ENCODE measurements around the gene KLF16. TPM values are rescaled to one million over a fixed set of nuclear protein-coding genes. Genes with fewer than 3 reads are reported as not detected.
"Not testable (repeated sequence)": the region's sequence is repeated elsewhere in the genome, so short reads cannot be mapped to it uniquely, and the experiment has no call there.

The KLF16 gene
- total and polyA plus RNA-seq, 10 of the 15 experiments (the other 5 are each of a cell fraction or from before 2014, with no cell fraction given) = 0.03 to 41.2 (median 2.6) TPM

DNA sequence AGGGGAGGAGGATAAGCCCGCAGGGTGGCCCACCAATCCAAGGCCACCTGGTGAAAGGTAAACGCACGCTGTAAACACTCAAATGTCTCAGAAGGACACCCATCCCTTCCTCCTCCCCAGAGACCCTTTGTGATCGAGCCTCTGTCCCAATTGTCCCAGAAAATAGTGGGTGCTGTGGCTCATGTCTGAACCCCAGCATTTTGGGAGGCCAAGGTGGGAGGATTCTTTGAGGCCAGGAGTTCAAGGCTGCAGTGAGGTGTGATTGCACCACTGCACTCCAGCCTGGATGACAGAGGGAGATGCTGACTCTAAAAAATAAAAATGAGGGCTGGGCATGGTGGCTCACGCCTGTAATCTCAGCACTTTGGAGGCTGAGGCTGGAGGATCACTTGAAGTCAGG lies 25.0 kb upstream of the KLF16 start (continued):
- TF ChIP-seq, protein P1, sequence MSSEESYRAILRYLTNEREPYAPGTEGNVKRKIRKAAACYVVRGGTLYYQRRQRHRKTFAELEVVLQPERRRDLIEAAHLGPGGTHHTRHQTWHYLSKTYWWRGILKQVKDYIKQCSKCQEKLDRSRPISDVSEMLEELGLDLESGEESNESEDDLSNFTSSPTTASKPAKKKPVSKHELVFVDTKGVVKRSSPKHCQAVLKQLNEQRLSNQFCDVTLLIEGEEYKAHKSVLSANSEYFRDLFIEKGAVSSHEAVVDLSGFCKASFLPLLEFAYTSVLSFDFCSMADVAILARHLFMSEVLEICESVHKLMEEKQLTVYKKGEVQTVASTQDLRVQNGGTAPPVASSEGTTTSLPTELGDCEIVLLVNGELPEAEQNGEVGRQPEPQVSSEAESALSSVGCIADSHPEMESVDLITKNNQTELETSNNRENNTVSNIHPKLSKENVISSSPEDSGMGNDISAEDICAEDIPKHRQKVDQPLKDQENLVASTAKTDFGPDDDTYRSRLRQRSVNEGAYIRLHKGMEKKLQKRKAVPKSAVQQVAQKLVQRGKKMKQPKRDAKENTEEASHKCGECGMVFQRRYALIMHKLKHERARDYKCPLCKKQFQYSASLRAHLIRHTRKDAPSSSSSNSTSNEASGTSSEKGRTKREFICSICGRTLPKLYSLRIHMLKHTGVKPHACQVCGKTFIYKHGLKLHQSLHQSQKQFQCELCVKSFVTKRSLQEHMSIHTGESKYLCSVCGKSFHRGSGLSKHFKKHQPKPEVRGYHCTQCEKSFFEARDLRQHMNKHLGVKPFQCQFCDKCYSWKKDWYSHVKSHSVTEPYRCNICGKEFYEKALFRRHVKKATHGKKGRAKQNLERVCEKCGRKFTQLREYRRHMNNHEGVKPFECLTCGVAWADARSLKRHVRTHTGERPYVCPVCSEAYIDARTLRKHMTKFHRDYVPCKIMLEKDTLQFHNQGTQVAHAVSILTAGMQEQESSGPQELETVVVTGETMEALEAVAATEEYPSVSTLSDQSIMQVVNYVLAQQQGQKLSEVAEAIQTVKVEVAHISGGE (CRISPR knock-in tag; IDR thresholded peaks at IDR 0.05) = no peak
- TF ChIP-seq JUND (IDR thresholded peaks at IDR 0.05; ENCODE audit: low read depth, low read length) = no peak
- TF ChIP-seq, protein P2, sequence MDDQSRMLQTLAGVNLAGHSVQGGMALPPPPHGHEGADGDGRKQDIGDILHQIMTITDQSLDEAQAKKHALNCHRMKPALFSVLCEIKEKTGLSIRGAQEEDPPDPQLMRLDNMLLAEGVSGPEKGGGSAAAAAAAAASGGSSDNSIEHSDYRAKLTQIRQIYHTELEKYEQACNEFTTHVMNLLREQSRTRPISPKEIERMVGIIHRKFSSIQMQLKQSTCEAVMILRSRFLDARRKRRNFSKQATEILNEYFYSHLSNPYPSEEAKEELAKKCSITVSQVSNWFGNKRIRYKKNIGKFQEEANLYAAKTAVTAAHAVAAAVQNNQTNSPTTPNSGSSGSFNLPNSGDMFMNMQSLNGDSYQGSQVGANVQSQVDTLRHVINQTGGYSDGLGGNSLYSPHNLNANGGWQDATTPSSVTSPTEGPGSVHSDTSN (IDR thresholded peaks at IDR 0.05; ENCODE audit: insufficient replicate concordance, low read depth, low read length) = no peak
- no peak for TF ChIP-seq SMAD5 (IDR thresholded peaks at IDR 0.05; ENCODE audit: low read depth)
- TF ChIP-seq, protein P3, sequence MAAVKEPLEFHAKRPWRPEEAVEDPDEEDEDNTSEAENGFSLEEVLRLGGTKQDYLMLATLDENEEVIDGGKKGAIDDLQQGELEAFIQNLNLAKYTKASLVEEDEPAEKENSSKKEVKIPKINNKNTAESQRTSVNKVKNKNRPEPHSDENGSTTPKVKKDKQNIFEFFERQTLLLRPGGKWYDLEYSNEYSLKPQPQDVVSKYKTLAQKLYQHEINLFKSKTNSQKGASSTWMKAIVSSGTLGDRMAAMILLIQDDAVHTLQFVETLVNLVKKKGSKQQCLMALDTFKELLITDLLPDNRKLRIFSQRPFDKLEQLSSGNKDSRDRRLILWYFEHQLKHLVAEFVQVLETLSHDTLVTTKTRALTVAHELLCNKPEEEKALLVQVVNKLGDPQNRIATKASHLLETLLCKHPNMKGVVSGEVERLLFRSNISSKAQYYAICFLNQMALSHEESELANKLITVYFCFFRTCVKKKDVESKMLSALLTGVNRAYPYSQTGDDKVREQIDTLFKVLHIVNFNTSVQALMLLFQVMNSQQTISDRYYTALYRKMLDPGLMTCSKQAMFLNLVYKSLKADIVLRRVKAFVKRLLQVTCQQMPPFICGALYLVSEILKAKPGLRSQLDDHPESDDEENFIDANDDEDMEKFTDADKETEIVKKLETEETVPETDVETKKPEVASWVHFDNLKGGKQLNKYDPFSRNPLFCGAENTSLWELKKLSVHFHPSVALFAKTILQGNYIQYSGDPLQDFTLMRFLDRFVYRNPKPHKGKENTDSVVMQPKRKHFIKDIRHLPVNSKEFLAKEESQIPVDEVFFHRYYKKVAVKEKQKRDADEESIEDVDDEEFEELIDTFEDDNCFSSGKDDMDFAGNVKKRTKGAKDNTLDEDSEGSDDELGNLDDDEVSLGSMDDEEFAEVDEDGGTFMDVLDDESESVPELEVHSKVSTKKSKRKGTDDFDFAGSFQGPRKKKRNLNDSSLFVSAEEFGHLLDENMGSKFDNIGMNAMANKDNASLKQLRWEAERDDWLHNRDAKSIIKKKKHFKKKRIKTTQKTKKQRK (IDR thresholded peaks at IDR 0.05; ENCODE audit: low read depth, low read length) = no peak
- no peak for TF ChIP-seq SUZ12 (IDR thresholded peaks at IDR 0.05; ENCODE audit: unreplicated experiment)
- no peak for TF ChIP-seq ZZZ3 (IDR thresholded peaks at IDR 0.05; ENCODE audit: control insufficient read depth, insufficient read length, low read depth)
- no peak for TF ChIP-seq RCOR1 (conservative IDR thresholded peaks at IDR 0.05; ENCODE audit: low read depth, low read length)
- TF ChIP-seq MYB (IDR thresholded peaks at IDR 0.05; ENCODE audit: borderline replicate concordance, low read depth, low read length) = no peak
- no peak for TF ChIP-seq ATF7 (IDR thresholded peaks at IDR 0.05; ENCODE audit: low read depth)
- no peak for TF ChIP-seq USF2 (IDR thresholded peaks at IDR 0.05; ENCODE audit: borderline replicate concordance, low read depth, low read length)
- TF ChIP-seq NBN (IDR thresholded peaks at IDR 0.05) = no peak
- no peak for TF ChIP-seq POU2F2 (IDR thresholded peaks at IDR 0.05; ENCODE audit: borderline replicate concordance, low read depth, low read length)
- no peak for TF ChIP-seq GATAD2B (conservative IDR thresholded peaks at IDR 0.05; ENCODE audit: low read depth)

DNA sequence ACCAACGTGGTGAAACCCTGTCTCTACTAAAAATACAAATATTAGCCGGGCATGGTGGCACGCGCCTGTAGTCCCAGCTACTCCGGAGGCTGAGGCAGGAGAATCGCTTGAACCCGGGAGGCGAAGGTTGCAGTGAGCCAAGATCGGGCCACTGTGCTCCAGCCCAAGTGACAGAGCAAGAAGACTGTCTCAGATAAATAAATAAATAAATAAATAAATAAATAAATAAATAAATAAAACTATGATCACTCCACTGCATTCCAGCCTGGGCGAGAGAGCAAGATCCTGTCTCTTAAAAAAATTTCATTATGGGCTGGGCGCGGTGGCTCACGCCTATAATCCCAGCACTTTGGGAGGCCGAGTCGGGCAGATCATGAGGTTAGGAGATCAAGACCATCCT lies 23.0 kb upstream of the KLF16 start:
- not testable (repeated sequence) for H3K4me2 ChIP-seq (ENCODE audit: control insufficient read depth, insufficient read depth); H4K20me1 ChIP-seq (ENCODE audit: control insufficient read depth, insufficient read depth)

More for the DNA sequence above, 23.0 kb upstream of the KLF16 start:
- H3K9me3 ChIP-seq (replicated peaks; ENCODE audit: control insufficient read depth, insufficient read depth, low read length); H3K27me3 ChIP-seq (replicated peaks in 1 of 2; ENCODE audit: control insufficient read depth in 2 of 2, insufficient read depth in 2 of 2, low read length in 1 of 2); ATAC-seq; H3K9ac ChIP-seq (ENCODE audit: control insufficient read depth, insufficient read depth, low read length); in situ Hi-C loops (cut with MboI); H3K4me3 ChIP-seq; DNase-seq (ENCODE audit: low read depth, low spot score); intact Hi-C loops (cut with micrococcal nuclease; ENCODE audit: unreplicated experiment); H2AFZ ChIP-seq (ENCODE audit: control insufficient read depth, low read depth, low read length); FAIRE-seq; RAD21 ChIA-PET (ENCODE audit: unreplicated experiment); BruUV-seq (replicated peaks); H3K36me3 ChIP-seq (ENCODE audit: control insufficient read depth in 2 of 2, insufficient read depth in 2 of 2, low read length in 1 of 2); H3K27ac ChIP-seq (ENCODE audit: control insufficient read depth, insufficient read depth): not testable (repeated sequence)
- ChIA-PET SMC1A (ENCODE audit: uncharacterized antibody, unreplicated experiment) (interaction anchor here (1.0 kb wide), 1 partner anchor 11 kb away, joined by 3 read pairs; no protein-coding TSS in a partner anchor), CTCF (interaction anchor here (0.7 to 2.3 kb wide), 3 partner anchors 10 to 20 kb away, joined by 3 to 7 read pairs (median 4); no protein-coding TSS in a partner anchor), POLR2A (interaction anchor here (0.6 to 1.8 kb wide), 3 partner anchors 10 to 327 kb away, joined by 4 to 12 read pairs (median 11); no protein-coding TSS in a partner anchor)
- WGBS (ENCODE audit: insufficient coverage, insufficient replicate concordance, low lambda C conversion rate, missing lambda C conversion rate) = 75% methylated on average over 15 of the region's 15 CpGs
- H3K4me1 ChIP-seq (ENCODE audit: control insufficient read depth, insufficient read depth, low read length) = peaks cover 21% of the 10 kb centered on the region
- peaks cover 34% of the 10 kb centered on the region for H3K79me2 ChIP-seq (ENCODE audit: control insufficient read depth, insufficient read depth, low read length)
